IMR-90 (cell line): ENCODE results near the gene MB21D2. TPM values are rescaled to one million over a fixed set of nuclear protein-coding genes. Genes with fewer than 3 reads are reported as not detected.

ENCODE experiments used
- ATAC-seq: fragments of 200-7000 bp; cut with Tn5 transposase; 2 replicates; pipeline ENCODE4 v1.9.1; 2020; ENCODE audit warnings: low read depth, mild to moderate bottlenecking, moderate library complexity
- BruUV-seq: library from RNA; stranded (reverse); fragments of 400-500 nt; replicated peaks from 2 replicates; lab custom pipeline; 2021; lab: Mats Ljungman, UMichigan
- CTCF ChIA-PET: fragments of 300-600 bp; formaldehyde crosslinking; extraction: SDS; loops from one replicate; lab custom pipeline; 2021; ENCODE audit warnings: antibody characterized with exemption; lab: Yijun Ruan, JAX
- POLR2A ChIA-PET: fragments of 300-600 bp; sonication (Branson Sonifier 250); formaldehyde crosslinking; loops from one replicate; lab custom pipeline; 2022; ENCODE audit warnings: antibody characterized with exemption; ENCODE audit not compliant: unreplicated experiment; lab: Charles Lee
- DNase-seq: peaks from one replicate; pipeline ENCODE4 v3.0.0; 2013
- H2AFZ ChIP-seq: replicated peaks from 2 replicates; pipeline ENCODE3; 2013; ENCODE audit warnings: low read length, mild to moderate bottlenecking; ENCODE audit not compliant: poor library complexity
- H2AK5ac ChIP-seq: 2 replicates; pipeline ENCODE4 v1.6.1; 2013; ENCODE audit warnings: low read depth, low read length, inconsistent platforms
- H2AK9ac ChIP-seq: replicated peaks from 2 replicates; pipeline ENCODE3; 2013; ENCODE audit warnings: mild to moderate bottlenecking, low read depth, low read length, moderate library complexity; ENCODE audit not compliant: poor library complexity
- H2BK120ac ChIP-seq: 2 replicates; pipeline ENCODE4 v1.6.1; 2013; ENCODE audit warnings: low read depth, low read length, inconsistent platforms
- H2BK15ac ChIP-seq: 3 replicates; pipeline ENCODE4 v1.6.1; 2013; ENCODE audit warnings: low read depth, low read length, inconsistent platforms
- H2BK20ac ChIP-seq: 2 replicates; pipeline ENCODE4 v1.6.1; 2013; ENCODE audit warnings: low read depth, mild to moderate bottlenecking, inconsistent platforms, low read length, moderate library complexity
- H2BK5ac ChIP-seq: 2 replicates; pipeline ENCODE4 v1.6.1; 2013; ENCODE audit warnings: mild to moderate bottlenecking, low read depth, low read length, inconsistent platforms; ENCODE audit not compliant: poor library complexity, severe bottlenecking
- H3K14ac ChIP-seq: replicated peaks from 2 replicates; pipeline ENCODE4 v1.6.1; 2013; ENCODE audit warnings: low read depth, low read length, inconsistent platforms
- H3K18ac ChIP-seq: 2 replicates; pipeline ENCODE4 v1.6.1; 2013; ENCODE audit warnings: low read depth, low read length, control low read depth
- H3K23ac ChIP-seq: 2 replicates; pipeline ENCODE4 v1.6.1; 2013; ENCODE audit warnings: low read depth, low read length, inconsistent platforms
- H3K27ac ChIP-seq: 2 replicates; pipeline ENCODE4 v1.5.1; 2013; ENCODE audit warnings: mild to moderate bottlenecking, control low read depth, low read length; ENCODE audit not compliant: insufficient read depth
- H3K27me3 ChIP-seq: 2 replicates; pipeline ENCODE4 v1.6.1; 2013; ENCODE audit warnings: low read length; ENCODE audit not compliant: control insufficient read depth, insufficient read depth
- H3K36me3 ChIP-seq: 2 replicates; pipeline ENCODE4 v1.6.1; 2013; ENCODE audit warnings: low read length, mixed read lengths; ENCODE audit not compliant: control insufficient read depth, insufficient read depth
- H3K4ac ChIP-seq: 2 replicates; pipeline ENCODE4 v1.6.1; 2013; ENCODE audit warnings: low read depth, low read length, inconsistent platforms
- H3K4me1 ChIP-seq: 2 replicates; pipeline ENCODE4 v1.6.1; 2013; ENCODE audit warnings: low read length, mixed read lengths; ENCODE audit not compliant: control insufficient read depth, insufficient read depth
- H3K4me2 ChIP-seq: 2 replicates; pipeline ENCODE4 v1.6.1; 2013; ENCODE audit warnings: low read depth, mild to moderate bottlenecking, control low read depth, low read length, moderate library complexity
- H3K4me3 ChIP-seq: 2 replicates; pipeline ENCODE4 v1.5.1; 2013; ENCODE audit warnings: low read depth, mild to moderate bottlenecking, control low read depth, low read length, moderate library complexity; ENCODE audit not compliant: insufficient read depth
- H3K56ac ChIP-seq: 2 replicates; pipeline ENCODE4 v1.6.1; 2013; ENCODE audit warnings: low read length, inconsistent platforms; ENCODE audit not compliant: insufficient read depth; ENCODE audit errors: extremely low read depth
- H3K79me1 ChIP-seq, 2 experiments: 2 replicates each; pipeline ENCODE4 v1.6.1; 2013; ENCODE audit warnings: low read length in 2 of 2, inconsistent platforms in 1 of 2, low read depth in 1 of 2
- H3K9ac ChIP-seq: 2 replicates; pipeline ENCODE4 v1.6.1; 2013; ENCODE audit warnings: low read depth, low read length, control low read depth
- H3K9me1 ChIP-seq: 2 replicates; pipeline ENCODE4 v1.6.1; 2013; ENCODE audit warnings: low read length, inconsistent platforms; ENCODE audit not compliant: insufficient read depth
- H3K9me3 ChIP-seq: 2 replicates; pipeline ENCODE4 v1.6.1; 2013; ENCODE audit warnings: low read length; ENCODE audit not compliant: control insufficient read depth, insufficient read depth
- H4K20me1 ChIP-seq: 2 replicates; pipeline ENCODE4 v1.6.1; 2013; ENCODE audit warnings: low read length, inconsistent platforms; ENCODE audit not compliant: insufficient read depth
- H4K5ac ChIP-seq: 2 replicates; pipeline ENCODE4 v1.6.1; 2013; ENCODE audit warnings: mild to moderate bottlenecking, low read depth, low read length, control low read depth
- H4K8ac ChIP-seq, 2 experiments: 2 replicates each; pipeline ENCODE4 v1.6.1; 2013; ENCODE audit warnings: low read depth in 2 of 2, low read length in 2 of 2, control low read depth in 1 of 2, inconsistent platforms in 1 of 2
- H4K91ac ChIP-seq: 2 replicates; pipeline ENCODE4 v1.6.1; 2013; ENCODE audit warnings: low read depth, low read length, inconsistent platforms; ENCODE audit not compliant: insufficient read depth
- CEBPB ChIP-seq: IDR thresholded peaks from 2 replicates; pipeline ENCODE4 v1.6.1; 2012; ENCODE audit warnings: low read depth, low read length, improper control_type of control experiment
- CHD1 ChIP-seq: IDR thresholded peaks from 2 replicates; pipeline ENCODE4 v1.6.1; 2012; ENCODE audit warnings: low read depth, low read length, improper control_type of control experiment
- FOS ChIP-seq: fragments of 150-350 bp; IDR thresholded peaks from 2 replicates; pipeline ENCODE4 v1.6.1; 2016; ENCODE audit warnings: low read depth, low read length
- MAFK ChIP-seq: IDR thresholded peaks from 2 replicates; pipeline ENCODE4 v1.6.1; 2012; ENCODE audit warnings: low read depth, low read length, improper control_type of control experiment
- MAZ ChIP-seq: IDR thresholded peaks from 2 replicates; pipeline ENCODE4 v1.6.1; 2012; ENCODE audit warnings: low read depth, mild to moderate bottlenecking, low read length, improper control_type of control experiment, moderate library complexity, borderline replicate concordance
- MXI1 ChIP-seq: IDR thresholded peaks from 2 replicates; pipeline ENCODE4 v1.6.1; 2012; ENCODE audit warnings: low read depth, mild to moderate bottlenecking, low read length, moderate library complexity, borderline replicate concordance
- NFE2L2 ChIP-seq: fragments of 150-350 bp; IDR thresholded peaks from 2 replicates; pipeline ENCODE4 v1.6.1; 2016; ENCODE audit warnings: low read depth, mild to moderate bottlenecking, low read length
- POLR2A ChIP-seq: IDR thresholded peaks from 2 replicates; pipeline ENCODE4 v1.6.1; 2012; ENCODE audit warnings: mild to moderate bottlenecking, low read depth, low read length
- RCOR1 ChIP-seq: IDR thresholded peaks from 2 replicates; pipeline ENCODE4 v1.6.1; 2012; ENCODE audit warnings: mild to moderate bottlenecking, low read length, improper control_type of control experiment; ENCODE audit not compliant: insufficient replicate concordance
- RFX5 ChIP-seq: IDR thresholded peaks from 2 replicates; pipeline ENCODE4 v1.8.0; 2012; ENCODE audit warnings: low read depth, mild to moderate bottlenecking, low read length, moderate library complexity
- SMC3 ChIP-seq: fragments of 150-350 bp; IDR thresholded peaks from 2 replicates; pipeline ENCODE4 v1.6.1; 2016; ENCODE audit warnings: low read depth, mild to moderate bottlenecking, antibody characterized with exemption, low read length, moderate library complexity
- USF2 ChIP-seq: fragments of 150-350 bp; IDR thresholded peaks from 2 replicates; pipeline ENCODE4 v1.6.1; 2017; ENCODE audit warnings: mild to moderate bottlenecking, antibody characterized with exemption, low read length, low read depth
- WGBS, 2 experiments: methylation state at CpG; one replicate each; pipeline versions ENCODE4 v1.1.5 to v1.1.7; 2013; ENCODE audit warnings: missing lambda C conversion rate in 2 of 2; ENCODE audit not compliant: insufficient read length in 1 of 2; ENCODE audit errors: extremely low coverage in 2 of 2; 5-methylcytosine and 5-hydroxymethylcytosine counted together
- dilution Hi-C: fragments of 300-500 bp; cut with HindIII; formaldehyde crosslinking; loops from one replicate; pipeline ENCODE4 v1.14.3; 2018; ENCODE audit warnings: low sequenced_read_pairs; ENCODE audit not compliant: unreplicated experiment
- in situ Hi-C: fragments of 300-500 bp; cut with MboI; formaldehyde crosslinking; loops from 3 replicates; pipeline ENCODE4 v1.14.3; 2019; ENCODE audit warnings: low sequenced_read_pairs, inconsistent platforms, mixed read lengths
- intact Hi-C: fragments of 100-400 bp; cut with micrococcal nuclease; formaldehyde crosslinking; loops from 2 replicates; pipeline ENCODE4 v1.10.0; 2022
- polyA plus RNA-seq, 3 experiments: library from polyadenylated mRNA; depleted of rRNA; stranded (reverse); fragments of >200 nt; gene quantifications; 2 replicates each; pipeline ENCODE4 v1.2.3, GENCODE V29; 2012; ENCODE audit warnings: low replicate concordance in 1 of 3
- total RNA-seq: library from RNA; depleted of rRNA; stranded (reverse); fragments of >200 nt; gene quantifications from 2 replicates; pipeline ENCODE4 v1.2.3, GENCODE V29; 2012

MB21D2 gene
- total and polyA plus RNA-seq, 2 of the 4 experiments (the other 2 are of a cell fraction): 13.6 to 44.8 TPM

GRCh38 chr3:192907784-192908183, 9.9 kb downstream of the MB21D2 start:
- no peak overlapping the region for H3K27ac ChIP-seq
- ChIA-PET POLR2A (no interaction called here), CTCF (no interaction called here)
- no peak overlapping the region for H3K18ac ChIP-seq
- H3K14ac ChIP-seq: no peak overlapping the region
- H2BK20ac ChIP-seq: no peak overlapping the region
- peaks cover 3% of the 10 kb centered on the region for H3K4me1 ChIP-seq
- H2BK15ac ChIP-seq: no peak overlapping the region
- BruUV-seq: no TSS peak
- H2AFZ ChIP-seq: no peak overlapping the region
- no peak for TF ChIP-seq CHD1
- no peak for TF ChIP-seq POLR2A
- TF ChIP-seq MXI1: no peak
- no peak for TF ChIP-seq FOS
- no peak for TF ChIP-seq NFE2L2
- TF ChIP-seq RCOR1: no peak
- no peak for TF ChIP-seq RFX5
- no peak for TF ChIP-seq MAZ
- no peak for TF ChIP-seq SMC3
- TF ChIP-seq MAFK: no peak
- no peak for TF ChIP-seq CEBPB
- no peak for TF ChIP-seq USF2
- no peak overlapping the region for H2AK9ac ChIP-seq
- dilution Hi-C loops (no loop called here), in situ Hi-C loops (no loop called here), intact Hi-C loops (no loop called here)
- no peak for ATAC-seq
- H4K91ac ChIP-seq: no peak overlapping the region
- H3K4ac ChIP-seq: no peak overlapping the region
- no peaks in the 10 kb centered on the region for H3K36me3 ChIP-seq
- H4K5ac ChIP-seq: no peak overlapping the region
- no peak overlapping the region for H3K4me3 ChIP-seq
- no peak overlapping the region for H3K4me2 ChIP-seq
- H3K56ac ChIP-seq: no peak overlapping the region
- H3K23ac ChIP-seq: no peak overlapping the region
- no peak overlapping the region for H4K8ac ChIP-seq
- H3K9ac ChIP-seq: no peak overlapping the region
- no peaks in the 10 kb centered on the region for H3K9me3 ChIP-seq
- DNase-seq: no peak
- no peak overlapping the region for H2BK120ac ChIP-seq
- no CpG with 5 or more reads among the region's 4 CpGs for WGBS, 2 experiments
- no peak overlapping the region for H2BK5ac ChIP-seq
- H2AK5ac ChIP-seq: no peak overlapping the region
- H4K20me1 ChIP-seq: peaks cover 4% of the 10 kb centered on the region; the same call in 1 of the 2 replicates
- no peaks in the 10 kb centered on the region for H3K27me3 ChIP-seq
- peaks cover 3% of the 10 kb centered on the region; the same call in 1 of the 2 replicates for H3K9me1 ChIP-seq
- H3K79me1 ChIP-seq: peaks cover 8 to 67% of the 10 kb centered on the region in 2 experiments
